ENCODE data around the gene DCP2.

The DCP2 gene

GRCh38 chr5:113047733-113048652 is 71.4 kb downstream of the DCP2 start:
- no peak for FAIRE-seq

GRCh38 chr5:113048931-113049330 is 72.3 kb downstream of the DCP2 start:
- no peak for FAIRE-seq

- FAIRE-seq = no peak
These were observed 74.3 kb downstream of the DCP2 start for GRCh38 chr5:113050721-113051382.

- no peak for FAIRE-seq
These were observed 75.6 kb downstream of the DCP2 start for GRCh38 chr5:113052041-113052795.

- FAIRE-seq = no peak
These were observed 77.0 kb downstream of the DCP2 start for GRCh38 chr5:113053511-113053995.

GRCh38 chr5:113054899-113055298 is 78.3 kb downstream of the DCP2 start:
- FAIRE-seq = no peak

- FAIRE-seq = no peak
These were observed 80.4 kb downstream of the DCP2 start for GRCh38 chr5:113056988-113057387.

GRCh38 chr5:113057557-113057984 is 81.0 kb downstream of the DCP2 start:
- FAIRE-seq = no peak

- no peak for FAIRE-seq
These were observed 81.7 kb downstream of the DCP2 start for GRCh38 chr5:113058269-113058668.

- no peak for FAIRE-seq
These were observed 82.2 kb downstream of the DCP2 start for GRCh38 chr5:113058706-113059226.

- no peak for FAIRE-seq
These were observed 82.8 kb downstream of the DCP2 start for GRCh38 chr5:113059232-113060040.

- FAIRE-seq = no peak
These were observed 83.9 kb downstream of the DCP2 start for GRCh38 chr5:113060408-113061025.

GRCh38 chr5:113061846-113062780 is 85.5 kb downstream of the DCP2 start:
- no peak for FAIRE-seq

GRCh38 chr5:113062869-113063508 is 86.4 kb downstream of the DCP2 start:
- FAIRE-seq = no peak

- FAIRE-seq = no peak
These were observed 87.3 kb downstream of the DCP2 start for GRCh38 chr5:113063927-113064326.

- no peak for FAIRE-seq
These were observed 88.2 kb downstream of the DCP2 start for GRCh38 chr5:113064806-113065205.

- FAIRE-seq = no peak
These were observed 89.0 kb downstream of the DCP2 start for GRCh38 chr5:113065626-113066025.

- FAIRE-seq = no peak
These were observed 91.2 kb downstream of the DCP2 start for GRCh38 chr5:113067635-113068344.

GRCh38 chr5:113068559-113068958 is 92.0 kb downstream of the DCP2 start:
- no peak for FAIRE-seq

All from G401.6 (cell line).